Omental fat pad (tissue), 4 donors: Measurements from ENCODE around the gene CDKL5. TPM values are rescaled to one million over a fixed set of nuclear protein-coding genes. Genes with fewer than 3 reads are reported as not detected.

Experiments used
- ATAC-seq: fragments of 150-250 bp; one replicate; pipeline ENCODE4 v1.9.1; 2016; ENCODE audit warnings: mild to moderate bottlenecking, moderate library complexity; ENCODE audit not compliant: low FRiP score
- DNase-seq: peaks from one replicate; pipeline ENCODE4 v3.0.0-alpha.2; 2019; ENCODE audit warnings: low spot score
- CTCF ChIP-seq, 3 donors: fragments of 450-650 bp; IDR thresholded peaks; one replicate each; pipeline ENCODE4 v1.5.1; 2016 to 2017; ENCODE audit warnings: antibody characterized with exemption in 3 of 3, mild to moderate bottlenecking in 3 of 3, moderate library complexity in 2 of 3
- total RNA-seq, 4 donors: library from RNA; depleted of rRNA; stranded (reverse); fragments of >200 nt; gene quantifications; one replicate each; pipeline ENCODE4 v1.1.0, GENCODE V29; 2016

CDKL5 gene
- total RNA-seq, 4 donors from 2014 or later, result 1.9 to 8.5 (median 4.3) TPM

- ATAC-seq, result no peak
- no peak for TF ChIP-seq CTCF (IDR thresholded peaks at IDR 0.05)
- DNase-seq, result no peak
Observed at GRCh38 chrX:18406531-18407266, 18.7 kb upstream of the CDKL5 start.

DNA sequence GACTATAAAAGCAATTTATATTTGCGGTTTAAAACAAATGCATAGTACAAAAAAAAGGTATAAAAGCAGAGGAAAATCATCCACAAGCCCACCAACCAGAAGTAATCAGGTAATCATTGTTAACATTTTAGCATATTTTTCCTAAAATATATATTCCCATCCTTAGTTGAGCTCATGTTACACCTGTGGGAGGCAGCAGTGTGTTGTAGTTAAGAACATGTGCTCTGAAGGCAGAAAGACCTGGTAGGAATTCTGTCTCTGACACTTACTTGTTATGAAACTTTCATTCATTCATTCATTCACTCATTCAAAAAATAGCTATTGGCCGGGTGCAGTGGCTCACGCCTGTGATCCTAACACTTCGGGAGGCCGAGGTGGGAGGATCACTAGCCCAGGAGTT is 15.4 kb upstream of the CDKL5 start:
- ATAC-seq (no peak), DNase-seq (no peak)
- no peak for TF ChIP-seq CTCF (IDR thresholded peaks at IDR 0.05)

DNA sequence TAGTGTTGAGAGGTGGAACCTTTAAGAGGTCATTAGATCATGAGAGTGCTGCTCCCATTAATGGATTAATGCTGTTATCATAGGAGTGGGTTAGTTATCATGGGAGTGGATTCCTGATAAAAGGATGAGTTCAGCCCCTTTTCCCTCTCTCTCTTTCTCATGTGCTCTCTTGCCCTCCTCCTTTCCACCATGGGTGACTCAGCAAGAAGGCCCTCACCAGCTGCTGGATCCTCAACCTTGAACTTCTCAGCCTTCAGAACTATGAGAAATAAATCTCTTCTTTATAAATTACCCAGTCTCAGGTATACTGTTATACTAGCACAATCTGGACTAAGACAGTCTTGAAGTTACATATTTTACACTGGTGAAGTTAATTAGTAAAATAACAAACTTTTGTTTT is 10.0 kb upstream of the CDKL5 start:
- ATAC-seq (no peak), DNase-seq (no peak)
- no peak for TF ChIP-seq CTCF (IDR thresholded peaks at IDR 0.05)

GRCh38 chrX:18422325-18422724 is 3.1 kb upstream of the CDKL5 start:
- DNase-seq, result no peak
- TF ChIP-seq CTCF (IDR thresholded peaks at IDR 0.05), result no peak
- no peak for ATAC-seq

DNA sequence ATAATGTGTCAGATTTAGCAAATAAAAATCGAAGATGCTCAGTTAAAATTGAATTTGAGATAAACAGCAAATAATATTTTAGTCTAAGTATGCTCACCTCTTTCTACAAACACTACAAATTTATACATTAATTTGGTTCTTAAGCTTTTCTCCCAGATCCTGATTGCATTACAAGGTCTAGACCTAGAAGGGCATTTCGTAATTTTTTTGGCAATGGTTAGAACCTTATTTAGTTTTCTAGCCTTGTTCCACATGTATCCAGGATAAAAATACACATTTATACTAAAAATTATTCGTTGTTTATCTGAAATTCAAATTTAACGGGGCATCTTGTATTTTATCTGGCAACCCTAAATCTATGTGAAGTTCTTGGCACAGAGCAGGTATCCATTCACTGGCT is 2.5 kb upstream of the CDKL5 start:
- ATAC-seq (no peak), DNase-seq (no peak)
- TF ChIP-seq CTCF (IDR thresholded peaks at IDR 0.05), result no peak

GRCh38 chrX:18424482-18425198 is 768 bp upstream of the CDKL5 start:
- peak; percentile 9 for ATAC-seq
- TF ChIP-seq CTCF (IDR thresholded peaks at IDR 0.05), result no peak
- no peak for DNase-seq

DNA sequence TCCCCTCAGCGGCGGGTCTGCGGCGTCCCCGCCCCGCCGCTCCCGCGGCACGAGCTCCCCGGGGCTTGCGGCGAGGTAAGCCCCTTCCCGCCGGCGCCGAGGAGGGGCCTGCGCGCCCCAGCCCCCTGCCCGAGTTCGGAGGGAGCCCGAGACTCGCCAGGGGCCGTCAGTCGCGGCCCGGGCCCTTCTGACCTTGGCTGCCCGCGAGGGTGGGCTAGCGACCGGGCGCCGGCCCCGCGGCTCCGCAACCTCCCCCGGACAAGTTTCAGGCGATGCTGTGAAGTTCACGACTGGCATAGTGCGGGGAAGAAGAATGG is 554 bp downstream of the CDKL5 start:
- ATAC-seq, result no peak
- no peak for TF ChIP-seq CTCF (IDR thresholded peaks at IDR 0.05)
- DNase-seq, result no peak
